GM19238 (cell line): Measurements from ENCODE around the gene SUCNR1.
"Not testable (repeated sequence)": the region's sequence is repeated elsewhere in the genome, so short reads cannot be mapped to it uniquely, and the experiment has no call there.

Source experiments
- DNase-seq: peaks from one replicate; pipeline ENCODE4 v3.0.0; 2011; ENCODE audit warnings: low spot score; ENCODE audit not compliant: insufficient read length

Gene SUCNR1, protein sequence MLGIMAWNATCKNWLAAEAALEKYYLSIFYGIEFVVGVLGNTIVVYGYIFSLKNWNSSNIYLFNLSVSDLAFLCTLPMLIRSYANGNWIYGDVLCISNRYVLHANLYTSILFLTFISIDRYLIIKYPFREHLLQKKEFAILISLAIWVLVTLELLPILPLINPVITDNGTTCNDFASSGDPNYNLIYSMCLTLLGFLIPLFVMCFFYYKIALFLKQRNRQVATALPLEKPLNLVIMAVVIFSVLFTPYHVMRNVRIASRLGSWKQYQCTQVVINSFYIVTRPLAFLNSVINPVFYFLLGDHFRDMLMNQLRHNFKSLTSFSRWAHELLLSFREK

DNA sequence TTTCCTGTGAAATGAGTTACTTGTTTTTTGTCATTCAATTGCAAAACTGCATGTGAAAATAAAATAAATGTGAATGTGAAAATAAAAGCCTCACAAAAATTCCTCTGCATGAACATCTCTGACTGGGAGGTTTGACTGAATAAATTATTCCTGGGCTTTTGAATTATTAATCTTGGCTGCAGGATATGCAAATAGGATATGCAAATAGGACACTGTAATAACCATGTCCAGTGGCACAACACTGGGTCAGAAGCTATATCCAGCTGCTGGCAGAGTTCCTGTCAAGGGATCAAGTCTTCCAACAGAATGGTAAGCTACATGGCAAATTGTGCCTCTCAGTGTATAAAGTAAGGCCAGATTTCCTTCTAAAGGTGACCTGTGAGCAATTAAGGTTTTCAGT is at the start of gene SUCNR1:
SUCNR1 (plus strand) TSS at position 246 of the 400 bp plus-strand sequence. CDS start 6,250 bp downstream, outside the sequence.
- no peak for DNase-seq

DNA sequence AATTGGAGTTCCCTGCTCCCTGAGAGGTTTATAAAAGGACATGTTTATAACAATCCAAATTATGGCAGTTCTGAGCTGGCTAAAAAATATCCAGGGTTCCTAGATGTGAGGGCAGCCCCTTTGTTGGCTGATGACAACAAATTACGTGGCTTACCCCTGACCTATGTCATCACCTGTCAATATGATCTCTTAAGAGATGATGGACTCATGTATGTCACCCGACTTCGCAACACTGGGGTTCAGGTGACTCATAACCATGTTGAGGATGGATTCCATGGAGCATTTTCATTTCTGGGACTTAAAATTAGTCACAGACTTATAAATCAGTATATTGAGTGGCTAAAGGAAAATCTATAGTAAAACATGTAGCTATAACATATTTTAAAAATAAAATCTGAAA is 45.6 kb upstream of the SUCNR1 start:
- no peak for DNase-seq

DNA sequence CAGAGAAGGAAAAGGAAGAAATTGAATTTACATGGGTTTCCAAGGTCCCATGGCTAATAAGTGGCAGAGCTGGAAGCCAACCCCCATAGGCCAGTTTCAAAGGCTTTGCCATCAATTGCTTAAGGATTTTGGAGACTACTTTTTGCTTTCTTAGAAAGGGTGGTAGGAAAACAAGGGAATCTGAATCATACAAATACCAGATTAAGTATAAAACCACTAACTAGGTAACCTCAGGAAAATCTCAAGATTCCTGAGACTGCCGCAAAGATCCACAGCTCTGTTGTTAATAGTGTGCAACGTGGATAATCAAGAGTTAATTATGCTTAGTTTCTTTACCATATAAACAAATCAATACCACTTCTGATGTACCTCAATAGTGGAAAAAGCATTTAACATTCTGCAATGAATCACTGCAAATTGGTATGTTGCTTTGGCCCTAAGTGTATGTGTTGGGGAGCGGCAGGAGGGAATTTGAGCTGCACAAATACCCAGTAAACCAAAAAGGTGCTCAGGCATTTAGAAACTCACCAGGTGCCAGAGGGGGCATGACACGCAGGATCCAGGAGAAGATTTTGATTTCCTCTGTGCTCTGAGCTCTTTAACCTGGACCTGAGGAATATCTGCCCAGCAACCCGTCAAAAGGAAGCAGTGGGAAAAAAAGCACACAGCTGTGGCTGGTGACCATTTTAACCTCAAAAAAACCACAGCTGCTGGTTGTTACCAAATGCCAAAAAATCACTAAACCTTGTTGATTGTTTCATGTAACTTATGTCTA is 37.5 kb upstream of the SUCNR1 start:
- no peak for DNase-seq

DNA sequence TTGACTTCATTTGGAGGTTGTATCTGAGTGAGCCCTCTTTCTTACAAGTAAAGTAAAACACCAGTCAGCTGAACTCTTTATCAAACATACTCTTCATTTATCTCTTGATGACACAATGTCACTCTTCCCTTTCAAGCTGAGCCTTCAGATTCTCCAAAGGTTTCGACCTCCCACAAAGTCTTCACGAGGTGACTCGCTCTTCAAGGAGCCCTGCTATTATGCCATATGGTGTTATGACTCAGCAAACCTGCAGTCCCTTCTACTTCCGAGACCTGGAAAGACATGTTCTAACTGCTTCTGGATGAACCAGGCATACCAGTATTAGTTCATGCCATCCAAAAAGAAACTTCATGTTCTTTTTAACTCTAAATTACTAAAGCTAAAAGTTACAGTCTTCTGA is 36.4 kb upstream of the SUCNR1 start:
- DNase-seq = no peak

DNA sequence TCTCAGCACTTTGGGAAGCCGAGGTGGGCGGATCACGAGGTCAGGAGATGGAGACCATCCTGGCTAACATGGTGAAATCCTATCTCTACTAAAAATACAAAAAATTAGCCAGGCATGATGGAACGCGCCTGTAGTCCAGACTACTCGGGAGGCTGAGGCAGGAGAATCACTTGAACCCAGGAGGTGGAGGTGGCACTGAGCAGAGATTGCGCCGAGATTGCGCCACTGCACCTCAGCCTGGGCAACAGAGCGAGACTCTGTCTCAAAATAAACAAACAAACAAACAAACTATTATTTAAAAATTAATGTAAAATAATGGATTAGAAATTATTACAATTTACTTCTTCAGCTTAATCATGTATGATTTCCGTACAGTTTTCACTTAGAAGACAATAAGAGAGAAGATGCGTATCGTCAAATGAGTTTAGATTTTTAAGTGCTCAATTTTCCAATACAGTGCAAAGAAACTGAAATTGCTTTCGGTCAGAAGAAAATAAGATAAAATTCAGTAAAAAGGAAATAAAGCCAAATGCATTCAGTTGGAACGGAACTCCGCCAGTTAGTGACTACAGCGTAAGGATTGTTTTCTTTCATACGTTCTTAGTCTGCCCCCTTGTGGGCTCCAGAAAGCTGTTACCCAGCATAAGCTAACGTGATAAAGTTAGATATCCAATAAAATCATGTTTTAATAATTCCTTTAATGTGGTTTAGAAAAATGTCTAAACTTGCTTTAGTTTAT is 34.7 kb upstream of the SUCNR1 start:
- DNase-seq = no peak

DNA sequence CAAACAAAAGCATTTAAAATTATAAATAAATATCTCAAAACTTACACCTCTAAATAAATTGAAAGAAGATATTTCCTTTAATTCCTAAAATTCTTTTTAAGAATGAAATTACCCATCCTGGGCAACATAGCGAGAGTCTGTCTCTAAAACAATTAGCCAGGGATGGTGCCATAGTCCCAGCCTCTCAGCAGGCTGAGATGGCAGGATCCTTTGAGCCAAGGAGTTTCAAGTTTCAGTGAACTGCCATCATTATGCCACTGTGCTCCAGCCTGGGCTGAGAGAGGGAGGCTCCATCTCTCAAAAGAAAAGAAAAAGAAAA is 34.2 kb upstream of the SUCNR1 start:
- no peak for DNase-seq

DNA sequence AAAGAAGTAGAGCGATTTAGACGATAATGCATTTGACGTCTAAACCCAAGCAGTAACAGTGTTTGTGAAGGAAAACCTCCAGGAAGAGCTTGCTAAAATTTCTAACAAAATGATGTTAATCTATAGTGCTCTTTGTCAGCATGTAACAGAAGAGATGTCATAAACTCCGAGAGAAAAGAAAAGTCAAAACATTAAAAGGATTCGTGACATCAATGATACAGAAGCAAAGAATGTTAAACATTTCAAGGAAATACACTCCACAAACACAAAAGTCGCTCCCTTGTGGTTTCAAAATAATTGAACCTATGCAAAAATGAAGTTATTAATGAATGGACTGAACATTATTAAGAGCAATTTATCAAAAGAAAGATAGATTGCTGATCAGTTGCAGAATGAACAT is 31.6 kb upstream of the SUCNR1 start:
- no peak for DNase-seq

DNA sequence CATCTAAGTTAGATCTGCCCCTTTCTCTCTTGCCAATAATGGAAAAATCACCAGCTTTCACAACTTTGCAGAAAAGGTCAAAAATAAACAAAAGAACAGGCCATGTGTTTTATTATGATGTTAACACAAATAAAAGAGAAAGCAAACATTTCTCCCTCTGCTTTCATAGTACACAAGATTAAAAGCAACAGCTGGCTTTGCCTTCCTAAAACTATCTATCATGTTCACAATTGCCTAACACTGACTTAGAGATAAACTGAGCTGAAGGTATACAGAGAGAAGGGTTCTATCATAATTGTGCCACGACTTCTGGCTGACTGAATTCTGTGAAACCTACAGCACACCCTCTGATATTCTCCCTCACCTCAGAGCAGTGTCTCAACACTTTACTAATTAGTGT is 30.2 kb upstream of the SUCNR1 start:
- DNase-seq = no peak

DNA sequence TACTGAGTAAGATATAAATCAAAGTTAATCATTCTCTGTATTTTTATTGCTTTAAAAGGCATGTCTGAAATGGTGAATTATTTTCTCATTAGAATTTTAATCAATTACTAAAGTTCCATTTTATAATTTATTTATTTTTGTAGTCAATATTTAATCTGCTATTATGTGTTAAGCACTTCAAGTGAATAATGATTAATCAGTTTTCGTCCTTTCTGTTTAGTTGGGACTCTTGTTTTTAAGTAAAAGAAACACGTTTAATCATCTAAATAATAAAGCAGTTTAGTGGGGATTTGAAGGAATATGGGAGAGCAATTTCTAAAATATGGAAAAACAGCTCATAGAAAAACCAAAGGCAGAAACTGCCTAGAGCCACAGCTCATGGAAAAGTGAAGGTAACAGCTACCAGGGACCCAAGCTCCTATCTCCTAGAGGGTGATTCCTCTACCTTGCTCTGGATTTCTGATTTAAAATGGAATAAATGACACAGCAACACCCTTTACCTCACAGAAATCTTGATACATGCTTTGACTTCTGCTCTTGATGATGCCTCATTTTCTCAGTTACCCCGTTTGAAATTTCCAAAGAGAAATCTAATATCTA is 28.0 kb upstream of the SUCNR1 start:
- DNase-seq = no peak

DNA sequence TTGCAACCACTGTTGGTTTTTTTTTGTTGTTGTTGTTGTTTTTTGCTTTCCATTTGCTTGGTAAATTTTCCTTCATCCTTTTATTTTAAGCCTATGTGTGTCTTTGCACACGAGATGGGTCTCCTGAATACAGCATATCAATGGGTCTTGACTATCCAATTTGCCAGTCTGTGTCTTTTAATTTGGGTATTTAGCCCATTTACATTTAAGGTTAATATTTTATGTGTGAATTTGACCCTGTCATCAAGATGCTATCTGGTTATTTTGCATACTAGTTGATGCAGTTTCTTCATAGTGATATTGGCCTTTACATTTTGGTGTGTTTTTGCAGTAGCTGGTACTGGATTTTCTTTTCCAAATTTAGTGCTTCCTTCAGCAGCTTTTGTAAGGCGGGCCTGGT is 23.4 kb upstream of the SUCNR1 start:
- DNase-seq = not testable (repeated sequence)

DNA sequence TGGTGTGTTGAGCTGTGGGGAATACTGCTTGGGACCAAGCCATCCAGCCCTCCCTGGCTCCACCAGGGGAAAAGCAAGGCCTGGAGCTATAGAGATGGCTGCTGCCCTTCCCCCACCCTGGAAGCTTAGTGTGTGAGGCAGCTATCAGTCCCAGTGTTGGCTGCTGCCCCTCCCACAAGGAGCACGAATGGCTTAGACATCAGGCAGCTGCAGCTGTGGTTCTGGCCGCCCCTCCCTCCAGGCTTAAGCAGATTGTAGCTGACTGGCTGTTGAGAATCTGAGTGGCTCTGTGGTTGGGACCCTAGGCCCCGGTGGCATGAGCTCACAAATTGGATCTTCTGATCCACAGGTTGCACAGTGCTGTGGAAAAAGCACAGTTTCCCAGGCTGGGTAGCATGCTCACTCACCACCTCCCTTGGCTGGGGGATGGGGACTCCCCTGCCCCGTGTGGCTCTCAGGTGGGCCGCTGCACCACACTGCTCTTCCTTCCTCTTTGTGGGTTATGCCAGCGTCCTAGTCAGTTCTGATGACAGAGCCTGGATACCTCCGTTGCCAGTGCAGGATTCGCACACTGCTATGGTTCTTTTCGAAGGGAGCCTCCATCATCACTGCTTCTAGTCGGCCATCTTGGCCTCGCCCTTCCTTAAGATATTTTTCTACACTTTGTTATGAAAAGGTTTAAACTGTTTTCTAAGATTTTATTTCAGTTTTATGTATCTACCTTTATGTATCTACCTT is 21.2 kb upstream of the SUCNR1 start:
- no peak for DNase-seq

DNA sequence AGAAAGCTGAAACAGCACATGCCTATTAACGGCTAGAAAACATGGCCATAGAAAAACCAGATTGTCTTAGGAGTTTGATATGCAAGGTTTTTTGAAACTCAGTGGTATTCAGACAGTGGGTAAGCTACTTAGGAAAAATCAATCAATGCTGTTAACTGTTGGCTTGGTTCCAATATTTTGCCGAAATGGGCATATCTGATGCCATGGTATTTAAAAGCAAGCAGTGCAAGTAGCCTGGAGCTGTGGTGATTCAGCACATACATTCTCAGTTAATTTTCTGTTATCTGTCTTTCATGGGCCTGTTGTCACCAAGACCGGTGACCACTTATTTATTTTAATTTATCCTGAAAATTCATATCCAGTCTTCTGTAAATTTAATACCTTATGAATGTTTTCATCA is 17.3 kb upstream of the SUCNR1 start:
- DNase-seq = no peak

DNA sequence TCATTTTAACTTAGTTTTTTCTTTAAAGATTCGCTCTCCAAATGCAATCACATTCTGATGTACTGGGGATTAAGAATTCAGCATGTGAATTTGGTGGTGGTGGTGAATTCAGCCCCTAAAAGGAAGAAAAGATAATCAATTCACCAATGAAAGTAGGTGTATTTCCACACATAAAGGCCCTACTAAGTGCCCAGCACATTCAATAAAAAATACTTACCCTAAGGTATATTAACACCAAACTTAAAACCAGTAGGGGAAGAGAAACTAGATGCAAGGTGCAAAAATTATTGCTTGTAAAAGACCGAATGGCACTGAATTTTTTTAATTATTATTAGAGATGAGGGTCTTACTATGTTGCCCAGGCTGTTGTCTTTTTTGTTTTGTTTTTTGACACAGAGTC is 16.8 kb upstream of the SUCNR1 start:
- no peak for DNase-seq

DNA sequence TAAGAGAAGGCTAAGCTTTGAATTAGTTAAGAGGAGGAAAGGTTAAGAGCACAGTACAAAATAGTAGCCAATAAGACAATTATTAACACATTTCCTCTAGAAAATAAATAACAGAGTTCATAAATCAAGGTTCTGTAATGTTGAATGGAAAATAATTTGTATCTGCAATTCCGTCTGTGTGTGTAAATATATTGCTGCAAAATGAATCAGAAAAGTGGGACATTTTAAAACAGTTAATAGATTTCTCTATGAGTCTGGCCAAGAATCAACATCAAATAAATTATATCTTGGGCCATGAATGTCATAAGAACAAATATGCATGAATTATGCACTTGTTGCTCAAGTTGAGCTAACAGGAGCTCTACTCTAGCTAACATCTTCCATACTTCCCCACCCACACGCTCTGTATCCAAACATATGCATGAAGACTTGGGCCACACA is 14.2 kb upstream of the SUCNR1 start:
- DNase-seq = no peak

DNA sequence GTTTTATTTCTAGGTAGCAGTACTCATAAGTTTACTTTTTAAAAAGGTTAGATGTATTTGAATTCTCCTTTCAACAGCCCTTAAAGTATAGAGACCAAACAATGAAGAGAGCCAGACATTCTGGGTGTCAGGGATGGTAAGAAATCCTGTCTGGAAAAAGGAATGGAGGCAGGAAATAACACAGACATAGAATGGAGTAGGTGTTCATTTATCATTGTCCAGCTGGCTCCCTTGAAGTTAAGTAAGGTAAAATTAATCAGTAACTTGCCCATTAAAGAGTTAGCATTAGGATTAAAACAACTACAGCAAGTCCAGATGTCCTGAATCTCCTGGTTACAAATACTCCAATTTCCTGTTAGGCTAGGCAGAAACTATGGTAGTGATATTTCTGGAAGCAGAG is 13.5 kb upstream of the SUCNR1 start:
- no peak for DNase-seq

DNA sequence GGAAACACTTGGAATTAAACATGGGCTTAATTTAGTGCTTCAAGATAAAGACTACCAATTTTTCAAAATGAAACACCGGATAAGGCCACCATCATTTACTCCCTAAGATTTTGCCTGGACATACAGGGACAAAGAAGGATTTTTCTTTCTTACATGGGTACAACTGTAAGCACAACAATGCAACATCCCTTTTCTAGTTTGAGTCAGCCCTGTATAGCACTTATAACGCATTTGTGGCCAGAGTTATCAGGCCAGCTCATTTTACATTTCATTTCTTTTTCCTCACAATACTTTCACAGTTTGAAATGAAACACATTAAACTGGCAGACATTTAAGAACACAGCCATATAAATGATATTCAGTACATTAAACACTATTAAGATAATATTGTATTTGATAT is 9.8 kb upstream of the SUCNR1 start:
- DNase-seq = no peak

DNA sequence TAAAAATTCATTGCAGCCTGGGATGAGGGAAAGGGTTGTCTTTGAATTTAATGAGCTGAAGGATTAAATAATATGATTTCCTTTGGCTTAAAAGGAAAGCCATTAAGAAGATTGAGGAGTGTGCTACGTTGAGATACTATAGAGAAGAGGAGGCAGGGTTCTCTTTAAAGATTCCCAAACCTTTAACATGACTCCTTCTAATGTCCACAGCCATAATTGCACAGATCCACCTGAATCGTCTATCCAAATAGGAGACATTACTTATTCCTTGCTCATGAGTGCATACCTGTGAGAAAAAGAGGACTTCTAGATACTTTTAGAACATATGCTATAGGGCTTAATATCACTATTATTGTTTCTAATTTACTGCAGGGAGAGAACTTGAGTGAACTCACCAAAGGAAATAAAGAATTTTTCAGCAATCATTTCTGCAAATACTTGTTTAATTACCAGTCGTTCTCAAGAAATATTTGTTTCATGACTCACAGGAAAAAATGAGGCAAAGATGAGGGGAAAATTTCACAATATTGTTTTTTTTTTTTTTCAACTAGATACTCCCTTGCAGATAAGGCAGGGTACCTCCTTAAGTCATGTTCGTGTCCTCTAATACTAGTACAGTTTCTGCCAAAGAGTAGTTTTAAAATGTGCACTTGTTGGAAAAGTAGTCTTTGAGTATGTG is 8.9 kb upstream of the SUCNR1 start:
- DNase-seq = no peak

DNA sequence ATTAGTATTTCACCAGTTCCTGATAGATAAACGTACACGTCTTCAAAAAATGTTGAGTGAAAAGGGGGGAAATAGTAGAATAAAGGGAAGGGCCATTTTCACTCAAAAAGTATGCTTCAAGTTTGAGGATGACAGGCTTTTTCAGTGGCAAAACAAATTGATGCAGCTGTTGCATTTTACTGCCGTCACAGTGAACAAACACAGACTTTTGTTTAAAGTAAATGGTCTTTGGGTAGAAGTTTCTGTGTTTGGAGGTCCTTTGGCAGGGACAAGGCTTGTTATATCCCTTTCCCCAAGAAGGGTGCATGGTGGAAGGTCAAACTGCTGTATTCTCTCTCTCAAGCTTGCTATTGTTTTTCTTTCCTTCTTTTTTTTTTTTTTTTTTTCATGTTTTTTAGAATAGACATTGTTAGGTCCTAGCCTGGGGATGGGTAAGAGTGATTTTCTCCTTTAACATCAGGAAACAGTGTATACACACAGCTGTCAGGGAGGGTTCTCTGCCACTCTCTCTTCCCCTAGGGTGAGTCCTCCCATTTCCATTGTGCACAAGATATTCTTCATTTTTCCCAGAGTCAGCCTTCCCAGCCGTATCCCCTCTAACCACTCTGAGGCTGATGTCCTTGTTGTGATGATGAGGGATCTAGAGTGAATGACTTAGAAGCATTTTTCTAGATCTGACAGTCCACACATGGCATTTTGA is 6.6 kb upstream of the SUCNR1 start:
- DNase-seq = no peak

DNA sequence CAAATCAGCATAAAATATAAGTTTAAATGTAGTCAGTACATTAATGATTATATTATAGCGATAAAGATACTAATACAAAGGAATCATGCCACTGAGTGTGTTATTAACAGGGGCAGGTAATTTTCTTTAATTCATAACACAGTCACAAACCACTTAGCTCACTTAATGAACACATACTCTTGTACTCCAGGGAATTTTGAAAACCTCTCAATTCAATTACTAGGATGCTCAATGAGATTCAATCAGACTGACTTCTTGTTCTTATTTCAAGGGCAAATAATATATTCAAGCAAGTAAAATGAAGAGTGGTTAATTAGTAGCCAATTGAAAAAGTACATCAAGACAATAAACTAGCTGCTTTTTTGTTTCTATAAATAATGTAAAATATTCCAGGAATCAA is 5.8 kb upstream of the SUCNR1 start:
- no peak for DNase-seq

DNA sequence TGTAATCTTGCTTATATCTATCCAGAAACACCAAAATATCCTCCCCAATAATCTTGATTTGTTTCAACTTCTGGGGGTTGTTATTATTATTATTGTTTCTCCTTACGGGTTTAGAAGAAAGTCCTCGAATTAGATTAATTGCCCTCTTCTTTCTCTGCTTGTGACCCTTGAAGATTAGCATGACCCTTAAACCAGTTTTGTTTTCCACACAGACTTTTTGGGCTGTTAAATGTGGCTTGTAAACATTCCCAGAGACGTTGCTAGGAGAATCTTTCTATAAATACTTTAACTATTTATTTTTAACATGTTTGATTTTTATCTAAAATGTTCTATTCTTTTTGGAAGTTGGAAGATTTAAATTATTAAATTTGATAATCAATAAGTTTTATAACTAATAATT is 4.3 kb upstream of the SUCNR1 start:
- no peak for DNase-seq
